ENCODE data around the gene NHS.
A peak's percentile ranks its signal among the peaks of the same experiment; 100 is the strongest.

The NHS gene

GRCh38 chrX:17687648-17688047 lies 312.6 kb downstream of the NHS start:
- Histone ChIP-seq H3K27ac (no peak overlapping the region), H3K4me3 (ENCODE audit: low read depth, low read length) (no peak overlapping the region), H3K27me3 (replicated peaks) (no peaks in the 10 kb centered on the region), H3K36me3 (replicated peaks) (no peaks in the 10 kb centered on the region)
- TF ChIP-seq CTCF (IDR thresholded peaks at IDR 0.05; ENCODE audit: low read depth, low read length, missing control alignments), result no peak
- in situ Hi-C loops (cut with HindIII; ENCODE audit: low pct_ligation_motif_present, low sequenced_read_pairs), result no loop called here
- DNase-seq, result no peak

GRCh38 chrX:17689971-17690409 lies 315.0 kb downstream of the NHS start:
- peak; percentile 72 for DNase-seq
- Histone ChIP-seq H3K27me3 (replicated peaks) (no peaks in the 10 kb centered on the region), H3K4me3 (ENCODE audit: low read depth, low read length) (no peak overlapping the region), H3K27ac (no peak overlapping the region), H3K36me3 (replicated peaks) (no peaks in the 10 kb centered on the region)
- TF ChIP-seq CTCF (IDR thresholded peaks at IDR 0.05; ENCODE audit: low read depth, low read length, missing control alignments), result peak; percentile 70
- in situ Hi-C loops (cut with HindIII; ENCODE audit: low pct_ligation_motif_present, low sequenced_read_pairs), result no loop called here

GRCh38 chrX:17692709-17693346 lies 317.8 kb downstream of the NHS start:
- Histone ChIP-seq H3K27ac (no peak overlapping the region), H3K27me3 (replicated peaks) (no peaks in the 10 kb centered on the region), H3K36me3 (replicated peaks) (no peaks in the 10 kb centered on the region), H3K4me3 (ENCODE audit: low read depth, low read length) (no peak overlapping the region)
- in situ Hi-C loops (cut with HindIII; ENCODE audit: low pct_ligation_motif_present, low sequenced_read_pairs), result no loop called here
- peak; percentile 24 for DNase-seq
- TF ChIP-seq CTCF (IDR thresholded peaks at IDR 0.05; ENCODE audit: low read depth, low read length, missing control alignments), result no peak

- TF ChIP-seq CTCF (IDR thresholded peaks at IDR 0.05; ENCODE audit: low read depth, low read length, missing control alignments), result no peak
- Histone ChIP-seq H3K27ac (no peak overlapping the region), H3K27me3 (replicated peaks) (no peaks in the 10 kb centered on the region), H3K36me3 (replicated peaks) (no peaks in the 10 kb centered on the region), H3K4me3 (ENCODE audit: low read depth, low read length) (no peak overlapping the region)
- no peak for DNase-seq
- in situ Hi-C loops (cut with HindIII; ENCODE audit: low pct_ligation_motif_present, low sequenced_read_pairs), result no loop called here
These were observed 322.2 kb downstream of the NHS start for GRCh38 chrX:17697191-17697590.

GRCh38 chrX:17700976-17701375 lies 326.0 kb downstream of the NHS start:
- H3K27me3 ChIP-seq (replicated peaks), result no peaks in the 10 kb centered on the region
- H3K4me3 ChIP-seq (ENCODE audit: low read depth, low read length), result no peak overlapping the region
- no peaks in the 10 kb centered on the region for H3K36me3 ChIP-seq (replicated peaks)
- TF ChIP-seq CTCF (IDR thresholded peaks at IDR 0.05; ENCODE audit: low read depth, low read length, missing control alignments), result no peak
- no peak overlapping the region for H3K27ac ChIP-seq
- in situ Hi-C loops (cut with HindIII; ENCODE audit: low pct_ligation_motif_present, low sequenced_read_pairs), result no loop called here
- DNase-seq, result no peak

GRCh38 chrX:17703201-17703600 lies 328.2 kb downstream of the NHS start:
- Histone ChIP-seq H3K4me3 (ENCODE audit: low read depth, low read length) (no peak overlapping the region), H3K27me3 (replicated peaks) (no peaks in the 10 kb centered on the region), H3K36me3 (replicated peaks) (no peaks in the 10 kb centered on the region), H3K27ac (no peak overlapping the region)
- in situ Hi-C loops (cut with HindIII; ENCODE audit: low pct_ligation_motif_present, low sequenced_read_pairs), result no loop called here
- TF ChIP-seq CTCF (IDR thresholded peaks at IDR 0.05; ENCODE audit: low read depth, low read length, missing control alignments), result no peak
- DNase-seq, result no peak

Measured in brain microvascular endothelial cell (primary cell).